ENCODE results near the gene STKLD1.
"Not testable (repeated sequence)": the region's sequence is repeated elsewhere in the genome, so short reads cannot be mapped to it uniquely, and the experiment has no call there.

Gene STKLD1

GRCh38 chr9:133386338-133386737 is 10.2 kb downstream of the STKLD1 start:
- no peak for DNase-seq (ENCODE audit: low read depth in 1 of 2, low spot score in 1 of 2)
- in situ Hi-C loops (cut with HindIII; ENCODE audit: low pct_unique_long_range_greater_than_20kb, low sequenced_read_pairs): no loop called here
- TF ChIP-seq JUND (IDR thresholded peaks at IDR 0.05; ENCODE audit: low read depth): no peak

- in situ Hi-C loops (cut with HindIII; ENCODE audit: low pct_unique_long_range_greater_than_20kb, low sequenced_read_pairs): no loop called here
- TF ChIP-seq JUND (IDR thresholded peaks at IDR 0.05; ENCODE audit: low read depth): no peak
- peak; percentile 90 to 95 for DNase-seq (ENCODE audit: low read depth in 1 of 2, low spot score in 1 of 2)
Observed at GRCh38 chr9:133387680-133388079, 11.5 kb downstream of the STKLD1 start.

GRCh38 chr9:133389025-133389557 is 12.9 kb downstream of the STKLD1 start:
- in situ Hi-C loops (cut with HindIII; ENCODE audit: low pct_unique_long_range_greater_than_20kb, low sequenced_read_pairs): no loop called here
- no peak for DNase-seq (ENCODE audit: low read depth in 1 of 2, low spot score in 1 of 2)
- TF ChIP-seq JUND (IDR thresholded peaks at IDR 0.05; ENCODE audit: low read depth): no peak

- TF ChIP-seq JUND (IDR thresholded peaks at IDR 0.05; ENCODE audit: low read depth): no peak
- DNase-seq (ENCODE audit: low read depth in 1 of 2, low spot score in 1 of 2): no peak
- in situ Hi-C loops (cut with HindIII; ENCODE audit: low pct_unique_long_range_greater_than_20kb, low sequenced_read_pairs): no loop called here
Observed at GRCh38 chr9:133389562-133389961, 13.4 kb downstream of the STKLD1 start.

GRCh38 chr9:133390713-133391112 is 14.5 kb downstream of the STKLD1 start:
- no peak for DNase-seq (ENCODE audit: low read depth in 1 of 2, low spot score in 1 of 2)
- in situ Hi-C loops (cut with HindIII; ENCODE audit: low pct_unique_long_range_greater_than_20kb, low sequenced_read_pairs): no loop called here
- no peak for TF ChIP-seq JUND (IDR thresholded peaks at IDR 0.05; ENCODE audit: low read depth)

DNA sequence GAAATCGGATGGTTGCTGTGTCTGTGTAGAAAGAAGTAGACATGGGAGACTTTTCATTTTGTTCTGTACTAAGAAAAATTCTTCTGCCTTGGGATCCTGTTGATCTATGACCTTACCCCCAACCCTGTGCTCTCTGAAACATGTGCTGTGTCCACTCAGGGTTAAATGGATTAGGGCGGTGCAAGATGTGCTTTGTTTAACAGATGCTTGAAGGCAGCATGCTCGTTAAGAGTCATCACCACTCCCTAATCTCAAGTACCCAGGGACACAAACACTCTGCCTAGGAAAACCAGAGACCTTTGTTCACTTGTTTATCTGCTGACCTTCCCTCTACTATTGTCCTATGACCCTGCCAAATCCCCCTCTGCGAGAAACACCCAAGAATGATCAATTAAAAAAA is 15.3 kb downstream of the STKLD1 start:
- DNase-seq (ENCODE audit: low read depth in 1 of 2, low spot score in 1 of 2); in situ Hi-C loops (cut with HindIII; ENCODE audit: low pct_unique_long_range_greater_than_20kb, low sequenced_read_pairs): not testable (repeated sequence)

GRCh38 chr9:133392308-133392707 is 16.1 kb downstream of the STKLD1 start:
- DNase-seq (ENCODE audit: low read depth in 1 of 2, low spot score in 1 of 2); in situ Hi-C loops (cut with HindIII; ENCODE audit: low pct_unique_long_range_greater_than_20kb, low sequenced_read_pairs): not testable (repeated sequence)

DNA sequence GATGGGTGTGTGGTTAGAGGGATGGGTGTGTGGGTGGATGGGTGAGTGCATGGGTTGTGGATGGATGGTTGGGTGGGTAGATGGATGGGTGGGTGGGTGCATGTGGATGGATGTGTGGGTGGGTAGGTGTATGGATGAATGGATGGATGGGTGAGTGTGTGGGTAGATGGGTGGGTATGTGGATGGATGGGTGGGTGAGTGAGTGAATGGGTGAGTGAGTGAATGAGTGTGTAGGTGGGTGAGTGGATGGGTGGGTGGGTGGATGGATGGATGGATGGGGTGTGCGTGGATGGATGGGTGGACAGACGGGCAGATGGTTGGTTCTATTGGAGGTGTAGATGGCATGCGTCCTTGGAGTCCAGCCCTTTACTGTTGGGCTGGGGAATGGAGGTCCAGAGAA is 17.2 kb downstream of the STKLD1 start:
- DNase-seq (ENCODE audit: low read depth in 1 of 2, low spot score in 1 of 2): no peak
- no peak for TF ChIP-seq JUND (IDR thresholded peaks at IDR 0.05; ENCODE audit: low read depth)
- in situ Hi-C loops (cut with HindIII; ENCODE audit: low pct_unique_long_range_greater_than_20kb, low sequenced_read_pairs): no loop called here

DNA sequence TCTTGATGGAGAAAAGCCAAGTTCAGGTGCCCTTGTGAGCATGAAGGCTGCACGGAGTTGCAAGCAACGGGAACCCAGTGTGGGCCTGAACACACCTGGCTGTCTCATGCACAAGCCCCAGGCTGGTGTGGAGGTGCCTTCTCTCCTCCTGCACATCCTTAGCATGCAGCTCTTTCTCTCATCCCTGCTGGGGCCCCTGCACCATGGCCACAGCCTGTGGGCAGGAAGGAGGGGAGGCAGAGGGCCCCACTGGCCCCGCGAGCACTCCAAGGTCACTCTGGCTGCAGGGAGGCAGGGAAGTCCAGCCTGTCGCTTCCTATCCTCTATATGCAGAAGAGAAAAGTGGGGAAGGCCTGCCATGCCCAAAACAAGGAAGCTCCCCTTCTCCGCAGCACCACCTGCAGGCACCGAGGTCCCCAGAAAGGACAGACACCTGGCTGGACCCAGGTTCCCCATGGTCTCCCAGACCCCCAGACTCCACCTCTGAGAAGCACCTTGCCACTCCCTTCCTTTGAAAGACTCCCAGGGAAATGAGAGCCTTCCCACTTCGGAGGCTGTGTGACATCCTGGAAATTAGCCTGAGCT is 18.6 kb downstream of the STKLD1 start:
- in situ Hi-C loops (cut with HindIII; ENCODE audit: low pct_unique_long_range_greater_than_20kb, low sequenced_read_pairs): no loop called here
- no peak for DNase-seq (ENCODE audit: low read depth in 1 of 2, low spot score in 1 of 2)
- no peak for TF ChIP-seq JUND (IDR thresholded peaks at IDR 0.05; ENCODE audit: low read depth)

GRCh38 chr9:133396952-133397351 is 20.8 kb downstream of the STKLD1 start:
- in situ Hi-C loops (cut with HindIII; ENCODE audit: low pct_unique_long_range_greater_than_20kb, low sequenced_read_pairs): no loop called here
- DNase-seq (ENCODE audit: low read depth in 1 of 2, low spot score in 1 of 2): peak in 1 of 2 experiments; percentile 49
- no peak for TF ChIP-seq JUND (IDR thresholded peaks at IDR 0.05; ENCODE audit: low read depth)

DNA sequence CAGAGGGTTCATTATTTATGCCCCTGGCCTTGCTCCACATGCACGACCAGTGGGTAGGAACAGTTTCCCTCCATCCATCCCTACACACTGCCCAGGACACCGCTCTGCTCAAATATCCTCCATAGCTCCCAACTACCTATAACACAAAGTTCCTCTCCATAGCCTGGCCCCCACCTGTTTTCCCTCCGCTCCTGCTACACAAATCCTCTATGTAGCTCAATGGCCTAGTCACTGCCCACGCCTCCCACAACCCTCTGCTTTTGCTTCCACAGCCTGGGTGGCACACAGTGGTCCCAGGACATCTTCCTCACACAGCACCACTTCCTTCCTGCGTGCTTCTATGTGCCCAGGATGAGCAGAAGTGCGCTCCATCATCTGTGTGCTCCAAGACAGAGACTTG is 21.2 kb downstream of the STKLD1 start:
- no peak for DNase-seq (ENCODE audit: low read depth in 1 of 2, low spot score in 1 of 2)
- no peak for TF ChIP-seq JUND (IDR thresholded peaks at IDR 0.05; ENCODE audit: low read depth)
- in situ Hi-C loops (cut with HindIII; ENCODE audit: low pct_unique_long_range_greater_than_20kb, low sequenced_read_pairs): no loop called here

- in situ Hi-C loops (cut with HindIII; ENCODE audit: low pct_unique_long_range_greater_than_20kb, low sequenced_read_pairs): no loop called here
- no peak for TF ChIP-seq JUND (IDR thresholded peaks at IDR 0.05; ENCODE audit: low read depth)
Observed at GRCh38 chr9:133397895-133398294, 21.7 kb downstream of the STKLD1 start.

GRCh38 chr9:133400292-133400691 is 24.1 kb downstream of the STKLD1 start:
- no peak for TF ChIP-seq JUND (IDR thresholded peaks at IDR 0.05; ENCODE audit: low read depth)
- in situ Hi-C loops (cut with HindIII; ENCODE audit: low pct_unique_long_range_greater_than_20kb, low sequenced_read_pairs): no loop called here
- no peak for DNase-seq (ENCODE audit: low read depth in 1 of 2, low spot score in 1 of 2)

More at GRCh38 chr9:133397895-133398294, 21.7 kb downstream of the STKLD1 start:
- no peak for DNase-seq (ENCODE audit: low read depth in 1 of 2, low spot score in 1 of 2)

GRCh38 chr9:133401588-133401987 is 25.4 kb downstream of the STKLD1 start:
- in situ Hi-C loops (cut with HindIII; ENCODE audit: low pct_unique_long_range_greater_than_20kb, low sequenced_read_pairs): no loop called here
- no peak for TF ChIP-seq JUND (IDR thresholded peaks at IDR 0.05; ENCODE audit: low read depth)

More at GRCh38 chr9:133401588-133401987, 25.4 kb downstream of the STKLD1 start:
- DNase-seq (ENCODE audit: low read depth in 1 of 2, low spot score in 1 of 2): no peak

Data from T47D (cell line).